Neutrophil (primary cell): ENCODE measurements around the gene GJA4.

Source experiments
- H3K27ac ChIP-seq: fragments of 200-600 bp; sonication (generic); 2 replicates; pipeline ENCODE4 v1.5.1; 2016; ENCODE audit warnings: mild to moderate bottlenecking, moderate library complexity
- H3K27me3 ChIP-seq: fragments of 200-600 bp; sonication (generic); 2 replicates; pipeline ENCODE4 v1.6.0; 2016; ENCODE audit warnings: mild to moderate bottlenecking
- H3K36me3 ChIP-seq: fragments of 200-600 bp; sonication (generic); 2 replicates; pipeline ENCODE4 v1.5.1; 2017
- H3K4me1 ChIP-seq, 2 experiments: fragments of 200-600 bp in 1 of 2; sonication (generic) in 1 of 2; 1 replicate in 1 of 2; 2 replicates in 1 of 2; pipeline versions ENCODE4 v1.5.1 to v1.6.1; 2013 to 2016; ENCODE audit warnings: low read depth in 1 of 2, low read length in 1 of 2, mild to moderate bottlenecking in 1 of 2, moderate library complexity in 1 of 2; ENCODE audit not compliant: control insufficient read depth in 1 of 2, insufficient read depth in 1 of 2
- H3K4me3 ChIP-seq, 2 experiments: fragments of 200-600 bp in 1 of 2; sonication (generic) in 1 of 2; 1 replicate in 1 of 2; 2 replicates in 1 of 2; pipeline ENCODE4 v1.5.1; 2013 to 2016; ENCODE audit warnings: low read depth in 1 of 2, low read length in 1 of 2, mild to moderate bottlenecking in 1 of 2, moderate library complexity in 1 of 2
- H3K9me3 ChIP-seq: fragments of 200-600 bp; sonication (generic); 2 replicates; pipeline ENCODE4 v1.5.1; 2016
- TF ChIP-seq, protein P1 (sequence below): fragments of 200-600 bp; sonication (generic); IDR thresholded peaks from 2 replicates; pipeline ENCODE4 v1.5.1; 2016; ENCODE audit warnings: antibody characterized with exemption

The GJA4 gene

DNA sequence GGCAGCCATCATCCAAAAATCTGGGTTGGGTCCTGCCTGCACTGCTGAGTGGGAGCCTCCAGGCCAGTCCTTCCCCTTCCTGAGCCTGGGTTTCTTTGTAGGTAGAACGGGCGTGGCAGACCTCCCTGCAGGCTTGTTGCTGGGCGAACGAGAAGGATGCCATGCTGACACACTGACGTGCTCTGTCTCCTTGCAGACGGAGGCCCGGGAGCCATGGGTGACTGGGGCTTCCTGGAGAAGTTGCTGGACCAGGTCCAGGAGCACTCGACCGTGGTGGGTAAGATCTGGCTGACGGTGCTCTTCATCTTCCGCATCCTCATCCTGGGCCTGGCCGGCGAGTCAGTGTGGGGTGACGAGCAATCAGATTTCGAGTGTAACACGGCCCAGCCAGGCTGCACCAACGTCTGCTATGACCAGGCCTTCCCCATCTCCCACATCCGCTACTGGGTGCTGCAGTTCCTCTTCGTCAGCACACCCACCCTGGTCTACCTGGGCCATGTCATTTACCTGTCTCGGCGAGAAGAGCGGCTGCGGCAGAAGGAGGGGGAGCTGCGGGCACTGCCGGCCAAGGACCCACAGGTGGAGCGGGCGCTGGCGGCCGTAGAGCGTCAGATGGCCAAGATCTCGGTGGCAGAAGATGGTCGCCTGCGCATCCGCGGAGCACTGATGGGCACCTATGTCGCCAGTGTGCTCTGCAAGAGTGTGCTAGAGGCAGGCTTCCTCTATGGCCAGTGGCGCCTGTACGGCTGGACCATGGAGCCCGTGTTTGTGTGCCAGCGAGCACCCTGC, 1.4 kb downstream of the GJA4 start:
- H3K36me3 ChIP-seq, result no peaks in the 10 kb centered on the region
- H3K4me1 ChIP-seq, result no peaks in the 10 kb centered on the region
- TF ChIP-seq, protein P1, sequence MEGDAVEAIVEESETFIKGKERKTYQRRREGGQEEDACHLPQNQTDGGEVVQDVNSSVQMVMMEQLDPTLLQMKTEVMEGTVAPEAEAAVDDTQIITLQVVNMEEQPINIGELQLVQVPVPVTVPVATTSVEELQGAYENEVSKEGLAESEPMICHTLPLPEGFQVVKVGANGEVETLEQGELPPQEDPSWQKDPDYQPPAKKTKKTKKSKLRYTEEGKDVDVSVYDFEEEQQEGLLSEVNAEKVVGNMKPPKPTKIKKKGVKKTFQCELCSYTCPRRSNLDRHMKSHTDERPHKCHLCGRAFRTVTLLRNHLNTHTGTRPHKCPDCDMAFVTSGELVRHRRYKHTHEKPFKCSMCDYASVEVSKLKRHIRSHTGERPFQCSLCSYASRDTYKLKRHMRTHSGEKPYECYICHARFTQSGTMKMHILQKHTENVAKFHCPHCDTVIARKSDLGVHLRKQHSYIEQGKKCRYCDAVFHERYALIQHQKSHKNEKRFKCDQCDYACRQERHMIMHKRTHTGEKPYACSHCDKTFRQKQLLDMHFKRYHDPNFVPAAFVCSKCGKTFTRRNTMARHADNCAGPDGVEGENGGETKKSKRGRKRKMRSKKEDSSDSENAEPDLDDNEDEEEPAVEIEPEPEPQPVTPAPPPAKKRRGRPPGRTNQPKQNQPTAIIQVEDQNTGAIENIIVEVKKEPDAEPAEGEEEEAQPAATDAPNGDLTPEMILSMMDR, result no peak
- no peaks in the 10 kb centered on the region for H3K9me3 ChIP-seq
- H3K4me3 ChIP-seq, result no peak overlapping the region
- H3K27ac ChIP-seq, result no peak overlapping the region
- H3K27me3 ChIP-seq, result peaks cover 58% of the 10 kb centered on the region

DNA sequence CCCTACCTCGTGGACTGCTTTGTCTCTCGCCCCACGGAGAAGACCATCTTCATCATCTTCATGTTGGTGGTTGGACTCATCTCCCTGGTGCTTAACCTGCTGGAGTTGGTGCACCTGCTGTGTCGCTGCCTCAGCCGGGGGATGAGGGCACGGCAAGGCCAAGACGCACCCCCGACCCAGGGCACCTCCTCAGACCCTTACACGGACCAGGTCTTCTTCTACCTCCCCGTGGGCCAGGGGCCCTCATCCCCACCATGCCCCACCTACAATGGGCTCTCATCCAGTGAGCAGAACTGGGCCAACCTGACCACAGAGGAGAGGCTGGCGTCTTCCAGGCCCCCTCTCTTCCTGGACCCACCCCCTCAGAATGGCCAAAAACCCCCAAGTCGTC, 2.0 kb downstream of the GJA4 start:
- TF ChIP-seq, protein P1, result no peak
- no peaks in the 10 kb centered on the region for H3K36me3 ChIP-seq
- no peak overlapping the region for H3K4me3 ChIP-seq
- H3K4me1 ChIP-seq, result no peaks in the 10 kb centered on the region
- H3K27me3 ChIP-seq, result peaks cover 56% of the 10 kb centered on the region
- H3K9me3 ChIP-seq, result no peaks in the 10 kb centered on the region
- H3K27ac ChIP-seq, result no peak overlapping the region

DNA sequence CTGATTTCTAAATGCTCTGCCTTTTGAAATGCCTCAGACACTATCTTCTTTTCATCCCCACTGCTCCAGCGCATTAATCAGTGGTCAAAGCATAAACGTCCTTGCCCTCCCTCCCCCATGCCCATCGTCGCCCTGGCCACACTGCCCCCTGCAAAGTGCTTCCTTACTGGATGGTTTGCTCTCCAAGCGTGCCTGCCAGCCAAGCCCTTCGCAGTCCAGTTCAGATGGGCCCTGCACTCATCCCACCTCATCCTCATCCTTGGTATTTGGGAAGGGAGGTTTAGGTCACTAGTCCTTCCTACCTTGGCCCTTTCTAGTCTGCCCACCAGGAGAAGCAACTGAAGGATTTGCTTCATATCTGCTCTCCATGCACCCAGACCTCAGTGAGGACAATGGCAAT, 3.1 kb downstream of the GJA4 start:
- TF ChIP-seq, protein P1, result no peak
- Histone ChIP-seq H3K36me3 (no peaks in the 10 kb centered on the region), H3K27me3 (peaks cover 45% of the 10 kb centered on the region), H3K4me1 (no peaks in the 10 kb centered on the region), H3K4me3 (no peak overlapping the region), H3K9me3 (no peaks in the 10 kb centered on the region), H3K27ac (no peak overlapping the region)

DNA sequence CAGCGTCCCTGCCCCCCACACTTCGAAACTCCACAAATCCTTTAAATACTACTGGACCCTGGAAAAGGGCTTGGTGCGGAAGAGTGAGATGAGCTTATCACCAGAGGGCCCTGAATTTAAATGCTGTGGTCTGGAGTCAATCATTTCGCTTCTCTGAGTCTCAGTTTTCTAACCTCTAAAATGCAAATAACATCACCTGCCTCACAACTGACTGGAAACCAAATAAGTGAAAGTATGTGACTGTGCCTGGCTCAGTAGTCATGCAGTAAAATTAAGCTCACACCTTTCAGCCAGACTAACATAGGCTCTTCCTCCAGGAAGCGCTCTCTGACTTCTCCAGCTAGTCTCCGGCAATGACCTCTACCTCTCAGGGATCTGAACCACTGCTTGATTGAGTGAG, 4.2 kb downstream of the GJA4 start:
- Histone ChIP-seq H3K4me1 (no peaks in the 10 kb centered on the region), H3K4me3 (no peak overlapping the region), H3K36me3 (no peaks in the 10 kb centered on the region), H3K9me3 (no peaks in the 10 kb centered on the region), H3K27me3 (peaks cover 34% of the 10 kb centered on the region), H3K27ac (no peak overlapping the region)
- TF ChIP-seq, protein P1, result no peak

DNA sequence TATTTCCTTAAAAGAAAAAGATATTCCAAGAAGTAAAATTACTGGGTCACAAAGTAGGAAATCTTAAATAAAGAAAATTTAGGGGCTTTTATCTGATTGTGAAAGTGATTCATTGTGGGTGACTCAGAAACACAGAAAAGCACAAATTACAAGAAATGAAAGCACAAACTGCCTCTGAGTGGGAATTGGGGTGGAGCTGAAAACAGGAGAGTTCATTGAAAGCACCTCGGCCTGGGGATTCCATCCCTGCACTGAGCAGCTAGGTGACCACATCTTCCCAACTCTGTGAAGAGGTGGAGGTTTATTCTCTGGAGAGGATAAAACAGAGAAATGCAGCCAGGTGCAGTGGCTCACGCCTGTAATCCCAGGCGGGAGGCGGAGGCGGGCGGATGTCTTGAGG, 7.4 kb downstream of the GJA4 start:
- Histone ChIP-seq H3K27ac (no peak overlapping the region), H3K27me3 (peaks cover 2% of the 10 kb centered on the region), H3K36me3 (no peaks in the 10 kb centered on the region), H3K4me3 (no peak overlapping the region), H3K4me1 (no peaks in the 10 kb centered on the region), H3K9me3 (no peaks in the 10 kb centered on the region)
- TF ChIP-seq, protein P1, result no peak
